HCT116 (cell line): ENCODE measurements around the gene PHF21B. TPM values are rescaled to one million over a fixed set of nuclear protein-coding genes. Genes with fewer than 3 reads are reported as not detected.

ENCODE experiments used
- ATAC-seq: fragments of 200-7000 bp; cut with Tn5 transposase; 2 replicates; pipeline ENCODE4 v1.9.1; 2020; ENCODE audit warnings: mild to moderate bottlenecking, moderate library complexity
- BruUV-seq: library from RNA; stranded (reverse); fragments of 400-500 nt; replicated peaks from 2 replicates; lab custom pipeline; 2021; lab: Mats Ljungman, UMichigan
- CTCF ChIA-PET: fragments of 300-600 bp; sonication (Branson Sonifier 250); formaldehyde crosslinking; loops from one replicate; lab custom pipeline; 2021; ENCODE audit warnings: antibody characterized with exemption; lab: Charles Lee
- POLR2A ChIA-PET: fragments of 300-600, 350-600 bp; sonication (Branson Sonifier 250); formaldehyde crosslinking; loops from one replicate; lab custom pipeline; 2021; ENCODE audit warnings: antibody characterized with exemption; lab: Charles Lee
- RAD21 ChIA-PET, 2 experiments: fragments of 300-600 bp; sonication (Branson Sonifier 250); formaldehyde crosslinking; loops; one replicate each; lab custom pipeline; 2023; ENCODE audit warnings: low total read pairs in 2 of 2; ENCODE audit not compliant: uncharacterized antibody in 2 of 2, unreplicated experiment in 2 of 2, low non-redundant PET in 1 of 2; lab: Charles Lee
- DNase-seq: peaks from one replicate; pipeline ENCODE4 v3.0.0-alpha.2; 2010; ENCODE audit warnings: low read depth, low spot score
- H2AFZ ChIP-seq: fragments of 200-600 bp; shearing (Covaris generic), sonication (generic); 2 replicates; pipeline ENCODE4 v1.6.1; 2017; ENCODE audit warnings: low read depth, mixed run types, mixed read lengths, antibody characterized with exemption, low read length; ENCODE audit not compliant: poor library complexity, severe bottlenecking
- H3K27ac ChIP-seq: 2 replicates; pipeline ENCODE4 v1.5.1; 2012; ENCODE audit warnings: low read depth, low read length
- H3K27me3 ChIP-seq: fragments of 200-600 bp; sonication (generic); 2 replicates; pipeline ENCODE4 v1.6.1; 2016; ENCODE audit warnings: mixed run types, low read length, mixed read lengths; ENCODE audit not compliant: insufficient read depth
- H3K36me3 ChIP-seq, 2 experiments: fragments of 200-500 bp in 1 of 2; fragments of 200-600 bp in 1 of 2; sonication (Bioruptor generic) in 1 of 2; sonication (generic) in 1 of 2; 2 replicates each; pipeline versions ENCODE4 v1.5.1 to v1.6.1; 2014 to 2016; ENCODE audit warnings: low read length in 2 of 2, inconsistent platforms in 1 of 2, mixed read lengths in 1 of 2, mixed run types in 1 of 2; ENCODE audit not compliant: insufficient read depth in 2 of 2, control insufficient read depth in 1 of 2
- H3K4me1 ChIP-seq, 2 experiments: fragments of 200-600 bp in 1 of 2; sonication (generic) in 1 of 2; 2 replicates each; pipeline versions ENCODE4 v1.5.1 to v1.6.1; 2012 to 2017; ENCODE audit warnings: low read length in 2 of 2, inconsistent platforms in 1 of 2, mild to moderate bottlenecking in 1 of 2, mixed read lengths in 1 of 2, mixed run types in 1 of 2, moderate library complexity in 1 of 2; ENCODE audit not compliant: insufficient read depth in 2 of 2, control insufficient read depth in 1 of 2
- H3K4me2 ChIP-seq: fragments of 200-600 bp; sonication (generic); 2 replicates; pipeline ENCODE4 v1.6.1; 2017; ENCODE audit warnings: mixed run types, low read length, mixed read lengths
- H3K4me3 ChIP-seq, 2 experiments: fragments of 200-600 bp in 1 of 2; sonication (generic) in 1 of 2; replicated peaks in 1 of 2; 2 replicates each; pipeline ENCODE4 v1.5.1; 2011 to 2016; ENCODE audit warnings: low read length in 2 of 2, control low read depth in 1 of 2, low read depth in 1 of 2, mild to moderate bottlenecking in 1 of 2, mixed read lengths in 1 of 2, mixed run types in 1 of 2
- H3K79me2 ChIP-seq: fragments of 200-600 bp; sonication (generic); 2 replicates; pipeline ENCODE4 v1.6.1; 2017; ENCODE audit warnings: mild to moderate bottlenecking, mixed run types, low read length, moderate library complexity, mixed read lengths; ENCODE audit not compliant: insufficient read depth
- H3K9ac ChIP-seq: fragments of 200-600 bp; sonication (generic); 2 replicates; pipeline ENCODE4 v1.6.1; 2016; ENCODE audit warnings: low read length, mixed read lengths
- H3K9me2 ChIP-seq: fragments of 200-600 bp; sonication (generic), shearing (Covaris generic); 2 replicates; pipeline ENCODE4 v1.6.1; 2017; ENCODE audit warnings: mixed run types, mild to moderate bottlenecking, moderate library complexity; ENCODE audit not compliant: insufficient read depth
- H3K9me3 ChIP-seq, 2 experiments: fragments of 200-500 bp in 1 of 2; fragments of 200-600 bp in 1 of 2; sonication (Bioruptor generic) in 1 of 2; sonication (generic) in 1 of 2; 2 replicates each; pipeline ENCODE4 v1.6.1; 2014 to 2017; ENCODE audit warnings: low read length in 2 of 2, mixed read lengths in 2 of 2, inconsistent platforms in 1 of 2, low read depth in 1 of 2, mild to moderate bottlenecking in 1 of 2, mixed run types in 1 of 2, moderate library complexity in 1 of 2; ENCODE audit not compliant: control insufficient read depth in 1 of 2, insufficient read depth in 1 of 2
- H4K20me1 ChIP-seq: fragments of 200-600 bp; sonication (generic), shearing (Covaris generic); 2 replicates; pipeline ENCODE4 v1.6.1; 2017; ENCODE audit warnings: mixed run types, mild to moderate bottlenecking, moderate library complexity; ENCODE audit not compliant: insufficient read depth
- CEBPB ChIP-seq: IDR thresholded peaks from 2 replicates; pipeline ENCODE4 v1.6.1; 2012; ENCODE audit warnings: low read depth
- EZH2 ChIP-seq: fragments of 200-600 bp; sonication (generic); IDR thresholded peaks from 2 replicates; pipeline ENCODE4 v1.6.1; 2017; ENCODE audit warnings: antibody characterized with exemption, mixed run types
- EZH2phosphoT487 ChIP-seq: fragments of 200-600 bp; IDR thresholded peaks from 2 replicates; pipeline ENCODE4 v1.6.1; 2018; ENCODE audit warnings: antibody characterized with exemption, borderline replicate concordance
- FOSL1 ChIP-seq: IDR thresholded peaks from 2 replicates; pipeline ENCODE4 v1.6.1; 2012; ENCODE audit warnings: low read depth
- JUND ChIP-seq: IDR thresholded peaks from 2 replicates; pipeline ENCODE4 v1.6.1; 2012
- RAD21 ChIP-seq: IDR thresholded peaks from 2 replicates; pipeline ENCODE4 v1.6.1; 2012; ENCODE audit warnings: low read depth, mild to moderate bottlenecking
- SIN3A ChIP-seq: IDR thresholded peaks from 2 replicates; pipeline ENCODE4 v1.6.1; 2012; ENCODE audit warnings: low read depth
- SP1 ChIP-seq: IDR thresholded peaks from 2 replicates; pipeline ENCODE4 v1.6.1; 2012; ENCODE audit warnings: low read depth
- SRF ChIP-seq: IDR thresholded peaks from 2 replicates; pipeline ENCODE4 v1.6.1; 2012; ENCODE audit warnings: low read depth
- YY1 ChIP-seq: IDR thresholded peaks from 2 replicates; pipeline ENCODE4 v1.6.1; 2011; ENCODE audit warnings: low read length, low read depth, moderate library complexity, mild to moderate bottlenecking; ENCODE audit not compliant: insufficient replicate concordance; ENCODE audit errors: extremely low read depth
- ZFX ChIP-seq: fragments of 450-650 bp; IDR thresholded peaks from 2 replicates; pipeline ENCODE4 v1.6.1; 2017
- ZNF274 ChIP-seq: fragments of 200-500 bp; sonication (Bioruptor generic); IDR thresholded peaks from 2 replicates; pipeline ENCODE4 v1.6.1; 2014; ENCODE audit warnings: mild to moderate bottlenecking, low read depth, low read length, inconsistent platforms
- intact Hi-C: fragments of 100-400 bp; cut with micrococcal nuclease; formaldehyde crosslinking; loops from 2 replicates; pipeline ENCODE4 v1.10.0; 2022
- total RNA-seq: library from RNA; stranded (reverse); gene quantifications from one replicate; pipeline ENCODE4 v1.2.1, GENCODE V29; 2021; ENCODE audit not compliant: unreplicated experiment
- TF ChIP-seq, protein P1 (sequence below): IDR thresholded peaks from 2 replicates; pipeline ENCODE4 v1.6.1; 2012
- TF ChIP-seq, protein P2 (sequence below): IDR thresholded peaks from 2 replicates; pipeline ENCODE4 v1.6.1; 2011; ENCODE audit warnings: mild to moderate bottlenecking, low read length, moderate library complexity; ENCODE audit not compliant: insufficient replicate concordance; ENCODE audit errors: extremely low read depth

PHF21B gene
- total RNA-seq, 1 experiment from 2014 or later = not detected

DNA sequence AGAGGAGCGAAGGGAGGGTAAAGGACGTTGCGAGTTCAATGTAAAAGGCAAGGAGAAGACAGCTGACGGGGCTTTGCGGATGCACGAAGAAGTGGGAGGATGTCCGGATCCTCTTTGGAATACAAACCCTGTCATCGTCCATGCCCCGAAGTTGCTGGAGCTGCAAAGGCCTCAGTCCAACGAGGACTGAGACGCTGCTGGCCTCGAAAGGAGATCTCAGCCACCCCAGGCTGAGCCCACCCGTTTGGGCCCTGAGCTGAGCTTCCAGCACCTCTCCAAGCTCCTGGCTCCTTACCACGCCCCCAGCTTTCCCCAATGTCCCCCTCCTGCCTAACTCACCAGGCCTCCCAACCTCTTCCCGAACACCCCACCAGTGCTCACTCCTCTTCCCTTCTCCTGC, 46.1 kb upstream of the PHF21B start:
- no peak for DNase-seq
- Histone ChIP-seq H3K9me3 (no peaks in the 10 kb centered on the region), H3K4me2 (no peak overlapping the region), H3K79me2 (no peaks in the 10 kb centered on the region), H4K20me1 (no peaks in the 10 kb centered on the region), H2AFZ (no peak overlapping the region), H3K27ac (no peak overlapping the region), H3K4me3 (no peak overlapping the region), H3K27me3 (peaks cover 23% of the 10 kb centered on the region), H3K36me3 (no peaks in the 10 kb centered on the region), H3K9me2 (no peaks in the 10 kb centered on the region), H3K4me1 (no peaks in the 10 kb centered on the region), H3K9ac (no peak overlapping the region)
- BruUV-seq = no TSS peak
- POLR2A ChIA-PET = no interaction called here
- ATAC-seq = no peak
- TF ChIP-seq CEBPB (no peak), YY1 (no peak), ZNF274 (no peak), SRF (no peak), RAD21 (no peak), EZH2phosphoT487 (no peak), ZFX (no peak), SP1 (no peak), SIN3A (no peak), FOSL1 (no peak), EZH2 (no peak), JUND (no peak)
- TF ChIP-seq, protein P1, sequence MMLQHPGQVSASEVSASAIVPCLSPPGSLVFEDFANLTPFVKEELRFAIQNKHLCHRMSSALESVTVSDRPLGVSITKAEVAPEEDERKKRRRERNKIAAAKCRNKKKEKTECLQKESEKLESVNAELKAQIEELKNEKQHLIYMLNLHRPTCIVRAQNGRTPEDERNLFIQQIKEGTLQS = no peak
- TF ChIP-seq, protein P2, sequence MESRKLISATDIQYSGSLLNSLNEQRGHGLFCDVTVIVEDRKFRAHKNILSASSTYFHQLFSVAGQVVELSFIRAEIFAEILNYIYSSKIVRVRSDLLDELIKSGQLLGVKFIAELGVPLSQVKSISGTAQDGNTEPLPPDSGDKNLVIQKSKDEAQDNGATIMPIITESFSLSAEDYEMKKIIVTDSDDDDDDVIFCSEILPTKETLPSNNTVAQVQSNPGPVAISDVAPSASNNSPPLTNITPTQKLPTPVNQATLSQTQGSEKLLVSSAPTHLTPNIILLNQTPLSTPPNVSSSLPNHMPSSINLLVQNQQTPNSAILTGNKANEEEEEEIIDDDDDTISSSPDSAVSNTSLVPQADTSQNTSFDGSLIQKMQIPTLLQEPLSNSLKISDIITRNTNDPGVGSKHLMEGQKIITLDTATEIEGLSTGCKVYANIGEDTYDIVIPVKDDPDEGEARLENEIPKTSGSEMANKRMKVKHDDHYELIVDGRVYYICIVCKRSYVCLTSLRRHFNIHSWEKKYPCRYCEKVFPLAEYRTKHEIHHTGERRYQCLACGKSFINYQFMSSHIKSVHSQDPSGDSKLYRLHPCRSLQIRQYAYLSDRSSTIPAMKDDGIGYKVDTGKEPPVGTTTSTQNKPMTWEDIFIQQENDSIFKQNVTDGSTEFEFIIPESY = no peak
- intact Hi-C loops = no loop called here
- CTCF ChIA-PET = no interaction called here
- RAD21 ChIA-PET = no interaction called here
